Forelimb muscle (tissue), 1 donor: Measurements from ENCODE around the gene HMSD. TPM values are rescaled to one million over a fixed set of nuclear protein-coding genes. Genes with fewer than 3 reads are reported as not detected.

Source experiments
- DNase-seq: peaks from one replicate; pipeline ENCODE4 v3.0.0-alpha.2; 2013; ENCODE audit warnings: low read depth
- polyA plus RNA-seq: library from polyadenylated mRNA; unstranded; fragments of 120-200 nt; gene quantifications from one replicate; pipeline ENCODE4 v1.2.1, GENCODE V29; 2013; ENCODE audit not compliant: insufficient read length

Gene HMSD
- polyA plus RNA-seq, 1 donor, result not detected

DNA sequence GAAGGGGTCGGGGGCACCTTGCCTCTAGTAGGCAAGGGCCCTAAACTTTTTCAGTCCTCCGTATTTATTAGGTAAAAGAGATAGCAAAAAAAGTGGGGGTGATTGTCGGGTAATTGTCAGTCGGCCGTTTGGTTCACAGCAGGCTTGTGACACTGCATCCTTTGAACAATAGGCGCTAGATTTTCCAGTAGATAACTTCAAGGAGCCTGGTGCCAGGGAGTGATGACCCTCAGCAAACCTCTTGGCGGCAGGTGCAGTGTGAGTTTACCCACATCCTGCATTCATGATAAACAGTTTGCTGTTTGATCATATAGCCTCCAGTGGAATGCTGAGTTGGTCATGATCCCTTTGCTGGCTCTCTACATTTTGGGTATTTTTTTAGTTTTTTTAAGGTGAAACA, 43.6 kb downstream of the HMSD start:
- no peak for DNase-seq

DNA sequence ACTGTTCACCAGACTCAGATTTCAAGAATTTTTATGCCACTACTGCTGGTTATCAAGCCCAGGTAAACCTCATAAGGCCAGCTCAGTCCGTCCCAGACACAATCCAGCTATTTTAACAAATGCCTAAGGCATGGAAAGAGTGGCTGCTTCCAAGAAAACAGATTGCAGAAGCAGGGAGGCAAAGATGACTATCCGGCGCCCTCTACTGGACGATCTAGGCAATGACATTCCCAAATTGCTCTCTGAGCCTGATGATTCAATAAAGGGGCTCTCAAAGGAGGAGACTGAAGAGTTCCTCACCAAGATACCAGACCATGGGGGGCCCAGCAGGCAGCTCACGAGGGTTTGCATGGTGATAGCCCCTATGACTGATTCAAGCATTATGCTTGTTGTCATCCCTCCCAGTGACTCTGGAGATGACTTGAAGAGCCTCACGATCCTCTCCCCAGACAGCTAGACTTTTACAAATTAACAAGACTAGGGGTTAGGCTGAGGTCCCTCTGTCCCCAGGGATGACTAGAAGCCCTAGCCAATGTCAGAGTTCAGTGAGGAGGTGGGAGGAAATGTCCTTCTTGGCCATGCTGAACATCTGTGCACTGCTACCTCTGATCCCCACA, 45.8 kb downstream of the HMSD start:
- DNase-seq, result no peak

DNA sequence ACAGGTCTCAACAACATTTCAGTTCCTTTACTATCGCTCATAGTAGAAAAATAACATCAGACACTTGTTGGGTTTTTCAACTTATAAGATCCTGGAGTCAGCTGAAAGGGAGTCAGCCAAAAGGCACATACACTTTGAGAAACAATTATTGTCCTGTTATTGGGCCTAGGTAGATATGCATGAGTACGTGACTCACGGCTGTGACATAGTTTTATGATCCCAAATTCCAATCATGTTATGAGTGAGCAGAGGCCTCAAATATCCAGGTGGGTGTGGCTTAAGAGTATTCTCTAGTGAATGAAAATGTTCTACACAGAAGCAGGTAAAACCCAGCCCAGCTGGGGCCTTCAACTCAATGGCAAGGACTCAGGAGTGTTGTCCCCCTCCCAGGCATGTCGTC, 47.9 kb downstream of the HMSD start:
- DNase-seq, result no peak

DNA sequence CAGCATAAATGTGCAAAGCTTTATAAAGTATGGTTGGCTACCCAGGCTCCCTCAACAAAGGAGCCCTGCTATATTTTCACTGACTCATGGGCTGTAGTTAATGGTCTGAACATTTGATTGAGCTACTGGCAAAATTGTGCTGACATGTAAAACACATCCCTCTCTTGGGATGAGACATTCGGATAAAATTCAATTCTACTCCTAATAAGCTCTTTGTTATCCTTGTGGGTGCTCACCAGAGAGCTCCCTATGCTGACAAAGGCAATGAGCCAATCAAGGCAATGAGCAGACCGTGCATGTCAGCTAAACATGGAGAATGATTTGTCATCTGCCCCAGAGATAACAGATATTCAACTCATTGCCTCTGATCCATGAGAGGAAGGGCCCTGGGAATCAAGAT, 48.5 kb downstream of the HMSD start:
- DNase-seq, result no peak

DNA sequence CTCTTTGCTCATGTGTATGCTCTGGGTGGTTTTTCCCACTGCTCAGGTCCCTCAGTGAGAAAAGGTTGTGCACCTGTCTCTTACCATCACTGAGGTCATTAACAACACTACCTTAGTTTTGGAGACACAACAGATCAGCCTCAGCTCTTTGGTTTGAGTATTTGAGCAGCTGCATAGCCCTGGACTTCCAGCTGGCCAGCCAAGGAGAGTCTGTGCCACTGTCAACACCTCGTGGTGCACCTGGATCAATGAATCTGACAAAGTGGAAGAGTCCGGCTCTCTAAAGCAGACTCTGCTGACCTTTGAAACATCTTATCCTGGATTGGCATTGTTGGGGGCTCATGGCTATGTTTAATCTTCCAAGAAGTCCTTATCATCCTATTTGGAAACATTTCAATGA, 50.8 kb downstream of the HMSD start:
- no peak for DNase-seq

DNA sequence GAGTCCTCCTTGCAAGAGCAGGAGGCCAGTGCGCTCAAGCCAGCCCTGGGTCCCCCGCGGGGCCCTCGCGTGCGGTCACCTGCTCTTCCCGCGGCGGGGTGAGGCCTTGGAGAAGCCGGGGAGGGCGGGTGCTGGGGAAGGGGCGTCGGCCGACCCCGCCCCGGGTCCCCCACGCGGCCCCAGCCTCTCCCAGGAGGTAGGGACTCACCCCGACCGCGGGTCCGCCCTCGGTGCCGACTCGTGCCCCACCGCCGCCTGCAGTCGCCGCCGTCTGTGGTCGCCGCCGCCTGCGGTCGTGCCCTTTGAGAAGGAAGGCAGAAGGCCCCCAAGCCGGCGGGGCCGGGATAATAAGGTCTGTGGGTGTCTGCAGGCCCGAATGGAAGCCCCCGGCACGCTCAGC, 53.5 kb downstream of the HMSD start:
- no peak for DNase-seq

DNA sequence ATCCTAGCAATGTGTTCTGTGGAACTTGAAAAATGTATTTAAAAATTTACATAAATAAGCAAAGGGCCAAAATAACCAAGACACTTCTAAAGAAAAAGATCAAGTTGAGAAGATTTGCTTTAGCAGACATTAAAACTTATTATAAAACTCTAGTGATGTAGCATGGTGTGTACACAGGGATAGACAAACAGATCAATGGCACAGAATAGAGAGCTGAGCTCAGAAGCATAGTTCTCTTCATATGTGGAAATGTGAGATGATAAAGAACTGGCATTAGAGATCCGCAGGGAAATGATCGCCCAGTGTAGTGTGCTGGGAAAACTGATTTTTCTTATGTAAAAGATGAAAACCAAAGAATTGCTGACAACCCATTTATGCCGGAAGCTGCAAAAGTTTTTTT, 60.2 kb downstream of the HMSD start:
- no peak for DNase-seq

Other genes with a start within 250 kb of the HMSD start
- gene SERPINB11, start 246.3 kb upstream of the HMSD start, polyA plus RNA-seq, result not detected
- not detected for gene SERPINB7, start 173.9 kb upstream of the HMSD start, polyA plus RNA-seq
- not detected for gene SERPINB2, start 61.6 kb upstream of the HMSD start, polyA plus RNA-seq
- gene SERPINB10, start 41.3 kb upstream of the HMSD start, polyA plus RNA-seq, result 0.27 TPM
- gene SERPINB8, start 20.8 kb downstream of the HMSD start, polyA plus RNA-seq, result 1.4 TPM
- not detected for gene LINC00305, start 199.8 kb downstream of the HMSD start, polyA plus RNA-seq